Renal cortical epithelial cell (primary cell): ENCODE results near the gene ARHGAP26. TPM values are rescaled to one million over a fixed set of nuclear protein-coding genes. Genes with fewer than 3 reads are reported as not detected.

Source experiments
- DNase-seq: peaks from one replicate; pipeline ENCODE4 v3.0.0-alpha.2; 2011; ENCODE audit warnings: low read depth
- total RNA-seq: library from RNA; depleted of rRNA; stranded (reverse); fragments of >200 nt; gene quantifications from 2 replicates; pipeline ENCODE4 v1.2.3, GENCODE V29; 2014

Gene ARHGAP26
- total RNA-seq, 1 donor from 2014 or later = 10.4 TPM

GRCh38 chr5:143268388-143268787, 498.2 kb downstream of the ARHGAP26 start:
- no peak for DNase-seq

- no peak for DNase-seq
Observed at GRCh38 chr5:143271431-143271830, 501.3 kb downstream of the ARHGAP26 start.

- no peak for DNase-seq
Observed at GRCh38 chr5:143274952-143275351, 504.8 kb downstream of the ARHGAP26 start.

- no peak for DNase-seq
Observed at GRCh38 chr5:143275512-143276363, 505.6 kb downstream of the ARHGAP26 start.

- no peak for DNase-seq
Observed at GRCh38 chr5:143277536-143277935, 507.4 kb downstream of the ARHGAP26 start.

Other genes starting within 250 kb of the ARHGAP26 start
- gene FGF1, start 84.3 kb upstream of the ARHGAP26 start, total RNA-seq = 0.15 and 1.7 TPM in 2 replicates